Measurements from ENCODE around the gene REPS1.

The REPS1 gene

GRCh38 chr6:138987643-138988468 is at the start of gene REPS1:
Gene REPS1 (minus strand): TSS chr6:138988253. CDS start chr6:138987682, 571 bp downstream.
- in situ Hi-C loops (cut with HindIII; ENCODE audit: low sequenced_read_pairs): no loop called here
- DNase-seq (ENCODE audit: low read depth, low spot score): peak; percentile 89
- peak; percentile 71 for TF ChIP-seq CTCF (IDR thresholded peaks at IDR 0.05; ENCODE audit: low read depth, low read length)
- peak within 1 kb of the TSS; percentile 81 for H3K4me3 ChIP-seq (ENCODE audit: low read depth, low read length)

- H3K4me3 ChIP-seq (ENCODE audit: low read depth, low read length): no peak overlapping the region
- in situ Hi-C loops (cut with HindIII; ENCODE audit: low sequenced_read_pairs): no loop called here
- TF ChIP-seq CTCF (IDR thresholded peaks at IDR 0.05; ENCODE audit: low read depth, low read length): no peak
- peak; percentile 72 for DNase-seq (ENCODE audit: low read depth, low spot score)
Measured at GRCh38 chr6:139037490-139037889, 49.4 kb upstream of the REPS1 start.

- peak overlapping the region; percentile 91 for H3K4me3 ChIP-seq (ENCODE audit: low read depth, low read length)
- in situ Hi-C loops (cut with HindIII; ENCODE audit: low sequenced_read_pairs): no loop called here
Measured at GRCh38 chr6:139030228-139030963, 42.3 kb upstream of the REPS1 start.

GRCh38 chr6:139029470-139030227 is 41.6 kb upstream of the REPS1 start:
- H3K4me3 ChIP-seq (ENCODE audit: low read depth, low read length): peak overlapping the region; percentile 91
- no peak for TF ChIP-seq CTCF (IDR thresholded peaks at IDR 0.05; ENCODE audit: low read depth, low read length)
- in situ Hi-C loops (cut with HindIII; ENCODE audit: low sequenced_read_pairs): no loop called here
- DNase-seq (ENCODE audit: low read depth, low spot score): peak; percentile 34

More at GRCh38 chr6:139030228-139030963, 42.3 kb upstream of the REPS1 start:
- DNase-seq (ENCODE audit: low read depth, low spot score): no peak
- TF ChIP-seq CTCF (IDR thresholded peaks at IDR 0.05; ENCODE audit: low read depth, low read length): no peak

GRCh38 chr6:139028658-139029469 is 40.8 kb upstream of the REPS1 start, which contains the start of gene ABRACL:
Gene ABRACL (plus strand): TSS chr6:139028745. CDS start chr6:139034161, 5,416 bp downstream.
- in situ Hi-C loops (cut with HindIII; ENCODE audit: low sequenced_read_pairs): no loop called here
- no peak for TF ChIP-seq CTCF (IDR thresholded peaks at IDR 0.05; ENCODE audit: low read depth, low read length)
- peak; percentile 69 for DNase-seq (ENCODE audit: low read depth, low spot score)
- H3K4me3 ChIP-seq (ENCODE audit: low read depth, low read length): peak within 1 kb of the TSS; percentile 91
